Measurements from ENCODE around the gene SNN. TPM values are rescaled to one million over a fixed set of nuclear protein-coding genes. Genes with fewer than 3 reads are reported as not detected.

SNN gene
- total and polyA plus RNA-seq, 9 donors: 8.0 to 40.3 (median 18.5) TPM

DNA sequence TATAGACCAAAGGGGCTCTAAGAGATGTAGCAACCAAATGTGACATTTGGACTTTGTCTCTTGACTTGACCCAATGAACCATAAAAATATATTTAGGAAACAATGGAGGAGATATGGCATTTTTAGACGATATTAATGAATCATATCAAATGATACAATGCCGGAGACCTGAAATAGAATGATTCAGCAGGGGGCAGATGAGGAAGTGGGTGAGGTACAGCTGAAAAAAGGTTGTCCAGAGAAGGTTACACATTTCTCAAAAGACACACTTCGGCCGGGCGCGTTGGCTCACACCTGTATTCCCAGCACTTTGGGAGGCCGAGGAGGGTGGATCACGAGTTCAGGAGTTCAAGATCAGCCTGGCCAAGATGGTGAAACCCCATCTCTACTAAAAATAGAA lies 16.5 kb upstream of the SNN start:
- no peaks in the 10 kb centered on the region for H3K4me1 ChIP-seq (ENCODE audit: insufficient read depth)
- H3K9me3 ChIP-seq: no peaks in the 10 kb centered on the region
- H3K4me3 ChIP-seq: no peak overlapping the region
- TF ChIP-seq EP300 (IDR thresholded peaks at IDR 0.05) (no peak), POLR2A (IDR thresholded peaks at IDR 0.05) (no peak), CTCF (IDR thresholded peaks at IDR 0.05) (no peak)
- no peaks in the 10 kb centered on the region for H3K27me3 ChIP-seq
- no peak overlapping the region for H3K27ac ChIP-seq
- WGBS, 3 donors: 69 to 76% (median 74%) methylated on average over 8 of the region's 8 CpGs
- DNase-seq: no peak
- H3K36me3 ChIP-seq: no peaks in the 10 kb centered on the region
- intact Hi-C loops (cut with DNase I): no loop called here

DNA sequence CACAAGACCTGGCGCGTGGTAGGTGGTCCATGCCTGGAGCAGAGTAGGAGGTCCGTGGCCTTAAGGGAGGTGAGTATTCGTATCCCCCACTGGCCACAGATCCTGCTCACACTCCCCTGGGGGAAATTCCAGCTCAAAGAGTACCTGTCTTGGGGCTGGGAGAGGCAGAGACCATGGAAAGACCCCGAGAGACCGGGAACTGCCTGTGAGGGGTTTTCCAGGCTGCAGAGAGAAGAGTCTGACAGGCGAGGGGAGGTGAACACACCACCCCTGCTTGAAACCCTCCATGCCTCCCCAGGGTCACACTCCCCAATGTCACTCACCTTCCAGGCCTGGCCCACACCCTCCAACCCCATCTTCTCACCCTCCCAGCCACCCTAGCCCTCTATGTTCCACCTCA lies 12.6 kb upstream of the SNN start:
- TF ChIP-seq EP300 (IDR thresholded peaks at IDR 0.05) (no peak), POLR2A (IDR thresholded peaks at IDR 0.05) (no peak), CTCF (IDR thresholded peaks at IDR 0.05) (no peak)
- 87 to 93% (median 90%) methylated on average over 7 of the region's 7 CpGs for WGBS, 3 donors
- DNase-seq: no peak
- H3K27me3 ChIP-seq: no peaks in the 10 kb centered on the region
- no peaks in the 10 kb centered on the region for H3K9me3 ChIP-seq
- intact Hi-C loops (cut with DNase I): no loop called here
- no peak overlapping the region for H3K27ac ChIP-seq
- H3K36me3 ChIP-seq: no peaks in the 10 kb centered on the region
- H3K4me3 ChIP-seq: no peak overlapping the region
- H3K4me1 ChIP-seq (ENCODE audit: insufficient read depth): no peaks in the 10 kb centered on the region

DNA sequence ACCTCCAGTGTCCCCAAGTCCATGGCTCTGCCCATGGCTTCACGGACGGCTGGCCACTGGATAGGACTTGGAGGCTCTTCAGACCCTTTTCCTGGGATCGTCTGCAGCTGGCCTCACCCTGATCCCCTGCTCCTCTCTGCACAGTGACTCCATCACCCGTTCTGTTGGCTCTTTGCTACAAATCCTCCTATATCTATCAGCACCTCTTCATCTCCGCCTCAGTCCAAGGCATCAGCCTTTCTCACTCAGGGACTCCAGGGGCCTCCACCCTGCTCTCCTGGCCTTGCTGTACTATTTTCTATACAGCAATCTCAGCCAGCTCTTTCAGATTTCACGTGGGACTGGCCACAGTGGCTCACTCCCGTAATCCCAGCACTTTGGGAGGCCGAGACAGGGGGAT lies 10.7 kb upstream of the SNN start:
- Histone ChIP-seq H3K27me3 (no peaks in the 10 kb centered on the region), H3K4me1 (ENCODE audit: insufficient read depth) (no peaks in the 10 kb centered on the region), H3K27ac (no peak overlapping the region), H3K4me3 (no peak overlapping the region), H3K9me3 (no peaks in the 10 kb centered on the region), H3K36me3 (no peaks in the 10 kb centered on the region)
- TF ChIP-seq POLR2A (IDR thresholded peaks at IDR 0.05) (no peak), EP300 (IDR thresholded peaks at IDR 0.05) (no peak), CTCF (IDR thresholded peaks at IDR 0.05) (no peak)
- WGBS, 3 donors: 84 to 89% (median 87%) methylated on average over 8 of the region's 8 CpGs
- no peak for DNase-seq
- intact Hi-C loops (cut with DNase I): no loop called here

GRCh38 chr16:11658896-11659708 lies 9.2 kb upstream of the SNN start:
- intact Hi-C loops (cut with DNase I): no loop called here

More at GRCh38 chr16:11658896-11659708, 9.2 kb upstream of the SNN start:
- Histone ChIP-seq H3K36me3 (no peaks in the 10 kb centered on the region), H3K4me1 (ENCODE audit: insufficient read depth) (no peaks in the 10 kb centered on the region), H3K4me3 (no peak overlapping the region), H3K9me3 (no peaks in the 10 kb centered on the region), H3K27me3 (no peaks in the 10 kb centered on the region), H3K27ac (no peak overlapping the region)
- no peak for DNase-seq
- TF ChIP-seq POLR2A (IDR thresholded peaks at IDR 0.05): no peak
- TF ChIP-seq EP300 (IDR thresholded peaks at IDR 0.05): no peak
- TF ChIP-seq CTCF (IDR thresholded peaks at IDR 0.05): no peak
- 62 to 67% (median 65%) methylated on average over 19 of the region's 19 CpGs for WGBS, 3 donors

Data from ovary (tissue), 9 donors.